ENCODE measurements around the gene ITPK1.

The ITPK1 gene

DNA sequence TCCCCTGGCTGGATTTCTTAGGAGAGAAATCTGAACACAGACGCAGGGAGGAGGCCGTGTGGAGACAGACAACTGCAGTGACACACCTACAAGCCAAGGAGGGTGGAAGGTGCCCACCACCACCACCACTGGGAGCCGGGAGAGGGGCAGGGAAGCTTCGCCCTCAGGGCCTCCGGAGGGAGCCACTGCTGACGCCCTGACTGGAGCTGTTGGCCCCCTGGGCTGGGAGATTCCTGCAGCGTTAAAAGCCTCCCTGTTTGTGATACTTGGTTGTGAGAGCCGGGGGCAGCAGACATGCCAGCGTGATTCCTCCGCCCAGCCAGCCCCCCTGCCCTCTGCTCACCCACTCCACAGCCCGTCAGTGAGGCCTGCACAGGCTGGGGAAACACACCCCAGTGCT, 120.8 kb downstream of the ITPK1 start:
- DNase-seq (ENCODE audit: low spot score), result no peak
- TF ChIP-seq, protein P1, sequence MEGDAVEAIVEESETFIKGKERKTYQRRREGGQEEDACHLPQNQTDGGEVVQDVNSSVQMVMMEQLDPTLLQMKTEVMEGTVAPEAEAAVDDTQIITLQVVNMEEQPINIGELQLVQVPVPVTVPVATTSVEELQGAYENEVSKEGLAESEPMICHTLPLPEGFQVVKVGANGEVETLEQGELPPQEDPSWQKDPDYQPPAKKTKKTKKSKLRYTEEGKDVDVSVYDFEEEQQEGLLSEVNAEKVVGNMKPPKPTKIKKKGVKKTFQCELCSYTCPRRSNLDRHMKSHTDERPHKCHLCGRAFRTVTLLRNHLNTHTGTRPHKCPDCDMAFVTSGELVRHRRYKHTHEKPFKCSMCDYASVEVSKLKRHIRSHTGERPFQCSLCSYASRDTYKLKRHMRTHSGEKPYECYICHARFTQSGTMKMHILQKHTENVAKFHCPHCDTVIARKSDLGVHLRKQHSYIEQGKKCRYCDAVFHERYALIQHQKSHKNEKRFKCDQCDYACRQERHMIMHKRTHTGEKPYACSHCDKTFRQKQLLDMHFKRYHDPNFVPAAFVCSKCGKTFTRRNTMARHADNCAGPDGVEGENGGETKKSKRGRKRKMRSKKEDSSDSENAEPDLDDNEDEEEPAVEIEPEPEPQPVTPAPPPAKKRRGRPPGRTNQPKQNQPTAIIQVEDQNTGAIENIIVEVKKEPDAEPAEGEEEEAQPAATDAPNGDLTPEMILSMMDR (IDR thresholded peaks at IDR 0.05; ENCODE audit: extremely low read depth, missing control alignments), result no peak

DNA sequence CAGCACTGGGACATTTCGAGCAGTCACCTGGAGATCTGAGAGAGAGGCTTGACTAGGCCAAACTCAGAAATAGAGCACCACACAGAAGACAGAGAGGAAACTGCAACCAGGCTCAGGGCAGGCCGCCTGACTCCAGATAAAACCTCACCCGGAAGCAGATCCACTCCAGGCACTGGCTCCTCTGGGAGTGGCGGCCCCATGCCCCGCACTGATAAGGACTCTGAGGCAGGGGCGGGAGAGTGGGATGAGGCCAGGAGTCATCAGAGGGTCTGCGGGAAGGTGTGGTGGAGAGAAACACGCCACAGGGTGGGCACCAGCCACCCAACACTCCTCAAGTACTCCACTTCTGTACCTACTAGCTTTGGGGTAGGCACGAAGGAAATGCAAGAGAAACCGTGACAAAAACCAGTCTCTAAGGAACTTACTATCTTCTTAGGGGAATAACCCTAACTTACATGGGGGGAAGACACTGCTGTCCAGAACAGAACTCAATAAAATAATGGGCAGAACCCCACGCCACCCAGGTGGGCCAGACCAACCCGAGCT, 121.5 kb downstream of the ITPK1 start:
- no peak for DNase-seq (ENCODE audit: low spot score)
- TF ChIP-seq, protein P1 (IDR thresholded peaks at IDR 0.05; ENCODE audit: extremely low read depth, missing control alignments), result no peak

DNA sequence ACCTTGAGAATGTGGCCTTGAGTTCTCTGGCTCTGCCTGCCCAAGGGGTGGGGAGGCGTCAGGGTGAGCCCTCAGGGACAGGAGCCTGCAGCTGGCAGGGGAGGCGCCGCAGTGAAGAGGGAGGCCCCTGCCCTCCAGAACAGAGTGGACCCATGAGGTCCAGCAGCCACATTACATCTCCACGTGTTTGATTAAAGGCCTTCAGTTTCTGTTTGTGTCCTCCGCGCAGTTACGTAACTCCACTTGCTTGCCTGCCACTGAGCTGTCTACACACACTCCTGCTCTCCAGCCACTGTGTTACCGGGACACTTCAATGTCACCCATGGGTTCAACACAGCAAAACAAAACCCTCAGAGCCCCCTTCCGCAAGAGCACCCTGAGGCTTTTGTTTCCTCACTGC, 122.4 kb downstream of the ITPK1 start:
- TF ChIP-seq, protein P1 (IDR thresholded peaks at IDR 0.05; ENCODE audit: extremely low read depth, missing control alignments), result no peak
- no peak for DNase-seq (ENCODE audit: low spot score)

DNA sequence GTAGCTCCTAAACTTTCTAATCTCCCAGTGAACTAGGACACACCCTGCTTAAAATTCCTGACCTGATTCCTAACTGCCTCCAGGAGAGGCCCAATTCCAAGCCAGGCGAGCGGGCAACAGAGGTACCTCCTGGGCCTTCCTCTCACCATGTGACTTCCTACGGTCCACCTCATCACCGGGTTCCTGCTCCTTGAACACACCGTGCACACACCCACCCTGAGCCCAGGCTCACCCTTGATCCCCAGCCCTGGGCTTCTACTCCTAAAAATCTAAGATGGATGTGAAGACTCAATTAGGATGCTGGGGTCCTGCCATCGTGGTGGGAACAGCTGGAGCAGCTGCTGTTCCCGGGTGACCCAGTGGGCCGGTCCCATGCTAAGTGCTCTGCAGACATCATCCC, 124.2 kb downstream of the ITPK1 start:
- TF ChIP-seq, protein P1 (IDR thresholded peaks at IDR 0.05; ENCODE audit: extremely low read depth, missing control alignments), result no peak

DNA sequence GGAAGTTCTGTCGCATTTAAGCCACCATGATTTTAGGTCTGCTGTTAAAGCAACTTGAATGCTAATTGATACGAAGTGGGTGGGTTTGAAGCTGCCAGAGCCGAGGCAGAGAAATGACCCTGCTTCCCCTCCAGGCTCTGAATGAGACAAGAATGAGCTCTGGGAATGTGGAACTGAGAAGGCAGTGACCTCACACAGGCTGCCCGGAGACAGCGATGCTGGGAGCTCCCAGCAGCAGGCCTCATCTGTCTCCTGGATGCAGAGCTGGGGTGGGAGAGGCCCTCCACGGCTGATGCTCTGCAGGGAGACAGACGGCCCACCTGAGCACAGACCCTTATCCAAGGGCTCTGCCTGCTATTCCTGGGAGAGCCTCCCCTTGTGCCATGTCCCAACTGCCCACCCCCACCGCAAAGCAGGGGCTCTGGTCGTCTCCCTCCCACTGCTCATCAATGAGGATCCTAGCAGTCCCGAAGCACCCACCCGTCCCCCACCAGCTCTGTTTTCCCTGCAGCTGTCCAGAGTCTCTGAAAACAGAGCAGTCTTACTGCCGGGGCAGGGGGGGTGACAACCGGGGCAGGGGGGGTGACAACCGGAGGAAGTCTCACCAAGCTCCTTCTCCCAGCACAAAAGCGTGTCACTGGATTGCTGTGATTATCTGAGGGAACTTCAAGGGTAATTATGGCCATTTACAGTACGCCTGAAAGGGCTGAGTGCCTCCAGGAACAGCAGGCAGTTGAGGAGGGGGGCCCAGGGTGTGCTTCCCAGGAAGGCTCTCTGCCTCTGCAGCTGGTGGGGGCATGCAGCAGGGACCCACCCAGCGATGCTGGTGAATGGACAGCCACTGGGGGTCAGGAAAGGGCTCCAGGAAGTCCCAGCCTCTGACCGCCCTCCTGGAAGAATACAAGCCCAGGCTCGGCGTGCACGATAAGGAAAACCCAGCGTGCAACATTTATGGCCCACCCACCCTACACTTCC, 125.0 kb downstream of the ITPK1 start:
- DNase-seq (ENCODE audit: low spot score), result no peak

More for the DNA sequence above, 124.2 kb downstream of the ITPK1 start:
- no peak for DNase-seq (ENCODE audit: low spot score)

DNA sequence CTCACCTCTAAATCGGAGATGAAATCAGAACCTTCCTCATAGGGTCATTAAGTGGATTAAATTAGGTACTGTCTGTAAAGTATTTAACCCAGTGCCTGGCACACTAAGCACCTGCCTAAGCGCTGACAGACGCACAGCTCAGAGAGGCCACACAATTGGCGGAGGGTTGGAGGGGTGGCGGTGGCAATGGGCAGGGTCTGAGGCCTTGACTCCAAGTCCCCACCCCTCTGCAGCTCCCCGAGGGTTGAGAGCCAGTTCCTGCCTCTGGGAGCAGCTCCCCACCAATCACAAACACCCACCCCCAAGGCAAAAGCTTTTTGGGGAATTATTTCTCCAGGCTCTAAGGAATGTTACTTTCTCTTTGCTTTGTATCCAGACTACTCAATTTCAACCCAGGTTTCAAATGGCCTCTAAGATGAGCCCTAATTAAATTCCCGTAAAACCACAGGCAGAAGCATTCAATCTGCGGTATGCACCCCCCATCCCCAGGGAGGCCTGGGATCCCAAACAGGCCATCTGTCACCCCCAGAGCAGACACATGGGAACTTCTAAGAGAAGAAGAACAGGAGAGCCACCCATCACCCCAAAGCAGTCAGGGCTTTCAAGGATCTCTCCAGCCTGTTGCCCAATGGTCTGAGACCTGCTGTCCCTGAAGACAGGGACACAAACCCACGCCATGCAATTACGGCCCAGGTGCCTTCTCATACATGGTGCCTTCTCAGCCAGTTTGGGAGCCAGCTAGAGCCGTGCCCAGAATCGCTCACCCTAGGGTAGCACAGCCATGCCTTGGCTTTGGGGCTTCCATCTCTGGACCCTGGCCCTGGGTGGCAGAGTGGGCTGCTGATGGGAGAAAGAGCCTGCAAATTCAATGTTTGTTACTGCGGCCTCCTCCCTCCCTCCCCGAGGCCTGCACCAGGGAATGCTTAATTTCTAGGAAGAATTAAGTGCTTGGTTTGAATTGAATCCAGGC, 126.7 kb downstream of the ITPK1 start:
- TF ChIP-seq, protein P1 (IDR thresholded peaks at IDR 0.05; ENCODE audit: extremely low read depth, missing control alignments), result no peak
- no peak for DNase-seq (ENCODE audit: low spot score)

More for the DNA sequence above, 125.0 kb downstream of the ITPK1 start:
- TF ChIP-seq, protein P1 (IDR thresholded peaks at IDR 0.05; ENCODE audit: extremely low read depth, missing control alignments), result no peak
